ENCODE data around the gene WDR54. TPM values are rescaled to one million over a fixed set of nuclear protein-coding genes. Genes with fewer than 3 reads are reported as not detected.

The WDR54 gene
- 10 to 100 TPM; 38.4 to 46.7 (median 40.8) TPM for polyA plus RNA-seq (ENCODE audit: insufficient read length in 4 of 4)

- peak in 3 of 4 donors; percentile 63 to 76 (median 65) for DNase-seq (ENCODE audit: low read depth in 4 of 4, low spot score in 2 of 4)
Observed at GRCh38 chr2:74421221-74421870, at the start of gene WDR54, which contains the start of gene C2orf81. Gene WDR54, plus strand, starts transcription at chr2:74421730. Its CDS starts 424 bp downstream, at chr2:74422154. Gene C2orf81, minus strand, starts transcription at chr2:74421619. Its CDS starts 59 bp downstream, at chr2:74421560.

GRCh38 chr2:74372674-74373073 is 48.9 kb upstream of the WDR54 start:
- no peak for DNase-seq (ENCODE audit: low read depth in 4 of 4, low spot score in 2 of 4)

GRCh38 chr2:74373221-74373676 is 48.3 kb upstream of the WDR54 start:
- DNase-seq (ENCODE audit: low read depth in 4 of 4, low spot score in 2 of 4): no peak

GRCh38 chr2:74373985-74374384 is 47.5 kb upstream of the WDR54 start:
- DNase-seq (ENCODE audit: low read depth in 4 of 4, low spot score in 2 of 4): no peak

GRCh38 chr2:74374509-74375205 is 46.9 kb upstream of the WDR54 start:
- peak in 3 of 4 donors; percentile 44 to 74 (median 63) for DNase-seq (ENCODE audit: low read depth in 4 of 4, low spot score in 2 of 4)

- DNase-seq (ENCODE audit: low read depth in 4 of 4, low spot score in 2 of 4): no peak
Observed at GRCh38 chr2:74375838-74376237, 45.7 kb upstream of the WDR54 start.

- no peak for DNase-seq (ENCODE audit: low read depth in 4 of 4, low spot score in 2 of 4)
Observed at GRCh38 chr2:74378007-74378406, 43.5 kb upstream of the WDR54 start.

- peak in 2 of 4 donors; percentile 20 to 58 for DNase-seq (ENCODE audit: low read depth in 4 of 4, low spot score in 2 of 4)
Observed at GRCh38 chr2:74379851-74380789, 41.4 kb upstream of the WDR54 start, which contains the start of gene DCTN1. Gene DCTN1, minus strand, starts transcription at chr2:74380311. Its CDS starts 274 bp downstream, at chr2:74380037.

GRCh38 chr2:74381751-74382150 is 39.8 kb upstream of the WDR54 start:
- no peak for DNase-seq (ENCODE audit: low read depth in 4 of 4, low spot score in 2 of 4)

- no peak for DNase-seq (ENCODE audit: low read depth in 4 of 4, low spot score in 2 of 4)
Observed at GRCh38 chr2:74383254-74383653, 38.3 kb upstream of the WDR54 start.

GRCh38 chr2:74384051-74384450 is 37.5 kb upstream of the WDR54 start:
- DNase-seq (ENCODE audit: low read depth in 4 of 4, low spot score in 2 of 4): no peak

- no peak for DNase-seq (ENCODE audit: low read depth in 4 of 4, low spot score in 2 of 4)
Observed at GRCh38 chr2:74385396-74385795, 36.1 kb upstream of the WDR54 start.

- no peak for DNase-seq (ENCODE audit: low read depth in 4 of 4, low spot score in 2 of 4)
Observed at GRCh38 chr2:74387346-74387745, 34.2 kb upstream of the WDR54 start.

- no peak for DNase-seq (ENCODE audit: low read depth in 4 of 4, low spot score in 2 of 4)
Observed at GRCh38 chr2:74390606-74391005, 30.9 kb upstream of the WDR54 start.

GRCh38 chr2:74391209-74391579 is 30.3 kb upstream of the WDR54 start:
- peak in 1 of 4 donors; percentile 45 for DNase-seq (ENCODE audit: low read depth in 4 of 4, low spot score in 2 of 4)

- DNase-seq (ENCODE audit: low read depth in 4 of 4, low spot score in 2 of 4): peak; percentile 85 to 91 (median 88)
Observed at GRCh38 chr2:74391580-74392448, 29.7 kb upstream of the WDR54 start.

GRCh38 chr2:74392449-74392743 is 29.1 kb upstream of the WDR54 start:
- no peak for DNase-seq (ENCODE audit: low read depth in 4 of 4, low spot score in 2 of 4)

- DNase-seq (ENCODE audit: low read depth in 4 of 4, low spot score in 2 of 4): no peak
Observed at GRCh38 chr2:74393525-74393924, 28.0 kb upstream of the WDR54 start.

GRCh38 chr2:74396149-74396548 is 25.4 kb upstream of the WDR54 start:
- DNase-seq (ENCODE audit: low read depth in 4 of 4, low spot score in 2 of 4): no peak

GRCh38 chr2:74399785-74400184 is 21.7 kb upstream of the WDR54 start:
- no peak for DNase-seq (ENCODE audit: low read depth in 4 of 4, low spot score in 2 of 4)

All from left renal cortex interstitium (tissue), 4 donors.